Panc1 (cell line): ENCODE data around the gene RABGAP1L. TPM values are rescaled to one million over a fixed set of nuclear protein-coding genes. Genes with fewer than 3 reads are reported as not detected.

Source experiments
- ATAC-seq: fragments of 200-7000 bp; cut with Tn5 transposase; 2 replicates; pipeline ENCODE4 v1.9.1; 2020; ENCODE audit warnings: mild to moderate bottlenecking, moderate library complexity
- BruUV-seq: library from RNA; stranded (reverse); fragments of 400-500 nt; replicated peaks from 2 replicates; lab custom pipeline; 2021; lab: Mats Ljungman, UMichigan
- CTCF ChIA-PET: fragments of 300-600 bp; sonication (Branson Sonifier 250); formaldehyde crosslinking; loops from one replicate; lab custom pipeline; 2022; ENCODE audit warnings: antibody characterized with exemption; lab: Charles Lee
- POLR2A ChIA-PET: fragments of 300-600 bp; sonication (Branson Sonifier 250); formaldehyde crosslinking; loops from one replicate; lab custom pipeline; 2022; ENCODE audit warnings: antibody characterized with exemption; lab: Charles Lee
- DNase-seq: peaks from one replicate; pipeline ENCODE4 v3.0.0-alpha.2; 2010; ENCODE audit warnings: low read depth, low spot score
- H3K27ac ChIP-seq: 2 replicates; pipeline ENCODE4 v1.5.1; 2011; ENCODE audit warnings: mild to moderate bottlenecking, low read length, inconsistent platforms
- H3K27me3 ChIP-seq: fragments of 200-500 bp; sonication (Bioruptor generic); 2 replicates; pipeline ENCODE4 v1.6.0; 2014; ENCODE audit warnings: low read length, inconsistent platforms; ENCODE audit not compliant: control insufficient read depth, insufficient read depth
- H3K36me3 ChIP-seq: fragments of 200-500 bp; sonication (Bioruptor generic); 2 replicates; pipeline ENCODE4 v1.5.1; 2014; ENCODE audit warnings: inconsistent platforms, mild to moderate bottlenecking, low read length, moderate library complexity; ENCODE audit not compliant: control insufficient read depth, insufficient read depth
- H3K4me1 ChIP-seq: 2 replicates; pipeline ENCODE4 v1.5.1; 2011; ENCODE audit warnings: inconsistent platforms, mild to moderate bottlenecking, low read length, moderate library complexity; ENCODE audit not compliant: control insufficient read depth, insufficient read depth
- H3K4me3 ChIP-seq, 2 experiments: 2 replicates each; pipeline ENCODE4 v1.5.1; 2011 to 2012; ENCODE audit warnings: low read depth in 2 of 2, low read length in 2 of 2, mild to moderate bottlenecking in 2 of 2, inconsistent platforms in 1 of 2, moderate library complexity in 1 of 2
- H3K9me3 ChIP-seq: fragments of 200-500 bp; sonication (Bioruptor generic); 2 replicates; pipeline ENCODE4 v1.5.1; 2014; ENCODE audit warnings: low read depth, mild to moderate bottlenecking, inconsistent platforms, low read length, moderate library complexity; ENCODE audit not compliant: control insufficient read depth, insufficient read depth
- POLR2AphosphoS5 ChIP-seq: IDR thresholded peaks from 2 replicates; pipeline ENCODE4 v1.6.1; 2012; ENCODE audit warnings: mild to moderate bottlenecking, low read depth, low read length, moderate library complexity
- SIN3A ChIP-seq: IDR thresholded peaks from 2 replicates; pipeline ENCODE4 v1.6.1; 2012; ENCODE audit warnings: low read depth, mild to moderate bottlenecking, low read length, moderate library complexity, borderline replicate concordance; ENCODE audit not compliant: insufficient read depth
- TCF7L2 ChIP-seq: IDR thresholded peaks from 2 replicates; pipeline ENCODE4 v1.6.1; 2011; ENCODE audit warnings: mild to moderate bottlenecking, low read depth, low read length, inconsistent platforms
- in situ Hi-C: cut with HindIII; loops from 2 replicates; pipeline ENCODE4 v1.10.0; 2016; ENCODE audit warnings: low sequenced_read_pairs, low pct_unique_long_range_greater_than_20kb
- intact Hi-C: fragments of 100-400 bp; cut with micrococcal nuclease; formaldehyde crosslinking; loops from one replicate; pipeline ENCODE4 v1.10.0; 2022; ENCODE audit not compliant: unreplicated experiment
- total RNA-seq: library from RNA; stranded (reverse); gene quantifications from one replicate; pipeline ENCODE4 v1.2.1, GENCODE V29; 2021; ENCODE audit not compliant: unreplicated experiment
- TF ChIP-seq, protein P1 (sequence below): fragments of 450-650 bp; IDR thresholded peaks from 2 replicates; pipeline ENCODE4 v1.5.1; 2017; ENCODE audit warnings: mild to moderate bottlenecking
- TF ChIP-seq, protein P2 (sequence below), 2 experiments: IDR thresholded peaks; 2 replicates each; pipeline ENCODE4 v1.6.1; 2011 to 2012; ENCODE audit warnings: low read depth in 2 of 2, control low read depth in 1 of 2, low read length in 1 of 2, mild to moderate bottlenecking in 1 of 2, moderate library complexity in 1 of 2; ENCODE audit not compliant: insufficient read depth in 1 of 2

Gene RABGAP1L
- total RNA-seq, 1 experiment from 2014 or later, result 37.0 TPM

DNA sequence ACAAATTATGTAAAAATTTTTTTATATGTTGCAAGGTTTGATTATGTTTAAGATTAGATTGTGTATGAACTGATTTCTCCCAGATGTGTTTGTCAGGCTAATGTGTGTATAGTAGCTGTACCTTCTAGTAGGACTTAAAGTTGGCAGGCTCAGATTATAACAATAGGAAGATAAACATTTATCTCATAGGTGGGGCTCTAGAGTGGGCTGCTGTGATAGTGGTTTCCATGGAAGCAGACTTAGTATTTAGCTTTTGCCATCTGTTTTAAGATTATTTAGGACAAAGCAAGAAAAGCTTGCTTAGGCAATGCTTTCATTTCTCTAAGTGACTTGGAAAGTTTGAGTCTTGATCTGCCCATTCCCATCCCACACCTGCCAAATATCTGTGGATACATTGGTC is 652.7 kb downstream of the RABGAP1L start:
- POLR2A ChIA-PET, result no interaction called here
- no peak overlapping the region for H3K4me3 ChIP-seq
- H3K4me1 ChIP-seq, result no peaks in the 10 kb centered on the region
- in situ Hi-C loops, result no loop called here
- TF ChIP-seq POLR2AphosphoS5 (no peak), SIN3A (no peak)
- no peaks in the 10 kb centered on the region for H3K9me3 ChIP-seq
- no TSS peak for BruUV-seq
- CTCF ChIA-PET, result no interaction called here
- H3K27me3 ChIP-seq, result no peaks in the 10 kb centered on the region
- H3K36me3 ChIP-seq, result no peaks in the 10 kb centered on the region
- H3K27ac ChIP-seq, result no peak overlapping the region
- no peak for DNase-seq
- no peak for ATAC-seq
- intact Hi-C loops, result no loop called here

DNA sequence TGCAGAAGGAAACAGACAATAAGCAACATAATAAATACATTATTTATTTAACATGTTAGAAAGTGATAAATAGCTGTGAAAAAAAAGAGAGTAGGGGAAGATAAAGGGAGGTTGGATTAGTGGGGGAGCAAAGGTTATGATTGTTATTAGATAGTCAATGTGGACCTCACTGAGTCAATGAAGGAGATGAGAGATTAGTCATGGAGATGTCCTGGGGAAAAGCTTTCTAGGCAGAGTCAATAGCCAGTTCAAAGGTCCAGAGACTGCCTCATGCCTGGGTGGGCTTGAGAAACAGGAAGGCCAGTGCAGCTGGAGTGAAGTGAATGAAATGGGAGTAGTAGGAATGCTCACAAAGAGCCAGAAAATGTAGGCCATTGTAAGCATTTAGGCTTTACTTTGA is 653.3 kb downstream of the RABGAP1L start:
- H3K4me3 ChIP-seq, result no peak overlapping the region
- H3K36me3 ChIP-seq, result no peaks in the 10 kb centered on the region
- BruUV-seq, result no TSS peak
- H3K27ac ChIP-seq, result no peak overlapping the region
- TF ChIP-seq SIN3A (no peak), POLR2AphosphoS5 (no peak), TCF7L2 (no peak)
- TF ChIP-seq, protein P1, sequence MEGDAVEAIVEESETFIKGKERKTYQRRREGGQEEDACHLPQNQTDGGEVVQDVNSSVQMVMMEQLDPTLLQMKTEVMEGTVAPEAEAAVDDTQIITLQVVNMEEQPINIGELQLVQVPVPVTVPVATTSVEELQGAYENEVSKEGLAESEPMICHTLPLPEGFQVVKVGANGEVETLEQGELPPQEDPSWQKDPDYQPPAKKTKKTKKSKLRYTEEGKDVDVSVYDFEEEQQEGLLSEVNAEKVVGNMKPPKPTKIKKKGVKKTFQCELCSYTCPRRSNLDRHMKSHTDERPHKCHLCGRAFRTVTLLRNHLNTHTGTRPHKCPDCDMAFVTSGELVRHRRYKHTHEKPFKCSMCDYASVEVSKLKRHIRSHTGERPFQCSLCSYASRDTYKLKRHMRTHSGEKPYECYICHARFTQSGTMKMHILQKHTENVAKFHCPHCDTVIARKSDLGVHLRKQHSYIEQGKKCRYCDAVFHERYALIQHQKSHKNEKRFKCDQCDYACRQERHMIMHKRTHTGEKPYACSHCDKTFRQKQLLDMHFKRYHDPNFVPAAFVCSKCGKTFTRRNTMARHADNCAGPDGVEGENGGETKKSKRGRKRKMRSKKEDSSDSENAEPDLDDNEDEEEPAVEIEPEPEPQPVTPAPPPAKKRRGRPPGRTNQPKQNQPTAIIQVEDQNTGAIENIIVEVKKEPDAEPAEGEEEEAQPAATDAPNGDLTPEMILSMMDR, result no peak
- TF ChIP-seq, protein P2, sequence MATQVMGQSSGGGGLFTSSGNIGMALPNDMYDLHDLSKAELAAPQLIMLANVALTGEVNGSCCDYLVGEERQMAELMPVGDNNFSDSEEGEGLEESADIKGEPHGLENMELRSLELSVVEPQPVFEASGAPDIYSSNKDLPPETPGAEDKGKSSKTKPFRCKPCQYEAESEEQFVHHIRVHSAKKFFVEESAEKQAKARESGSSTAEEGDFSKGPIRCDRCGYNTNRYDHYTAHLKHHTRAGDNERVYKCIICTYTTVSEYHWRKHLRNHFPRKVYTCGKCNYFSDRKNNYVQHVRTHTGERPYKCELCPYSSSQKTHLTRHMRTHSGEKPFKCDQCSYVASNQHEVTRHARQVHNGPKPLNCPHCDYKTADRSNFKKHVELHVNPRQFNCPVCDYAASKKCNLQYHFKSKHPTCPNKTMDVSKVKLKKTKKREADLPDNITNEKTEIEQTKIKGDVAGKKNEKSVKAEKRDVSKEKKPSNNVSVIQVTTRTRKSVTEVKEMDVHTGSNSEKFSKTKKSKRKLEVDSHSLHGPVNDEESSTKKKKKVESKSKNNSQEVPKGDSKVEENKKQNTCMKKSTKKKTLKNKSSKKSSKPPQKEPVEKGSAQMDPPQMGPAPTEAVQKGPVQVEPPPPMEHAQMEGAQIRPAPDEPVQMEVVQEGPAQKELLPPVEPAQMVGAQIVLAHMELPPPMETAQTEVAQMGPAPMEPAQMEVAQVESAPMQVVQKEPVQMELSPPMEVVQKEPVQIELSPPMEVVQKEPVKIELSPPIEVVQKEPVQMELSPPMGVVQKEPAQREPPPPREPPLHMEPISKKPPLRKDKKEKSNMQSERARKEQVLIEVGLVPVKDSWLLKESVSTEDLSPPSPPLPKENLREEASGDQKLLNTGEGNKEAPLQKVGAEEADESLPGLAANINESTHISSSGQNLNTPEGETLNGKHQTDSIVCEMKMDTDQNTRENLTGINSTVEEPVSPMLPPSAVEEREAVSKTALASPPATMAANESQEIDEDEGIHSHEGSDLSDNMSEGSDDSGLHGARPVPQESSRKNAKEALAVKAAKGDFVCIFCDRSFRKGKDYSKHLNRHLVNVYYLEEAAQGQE (IDR thresholded peaks at IDR 0.05; ENCODE audit: insufficient read depth in 1 of 2, low read depth in 2 of 2, low read length in 1 of 2), result no peak
- CTCF ChIA-PET, result no interaction called here
- in situ Hi-C loops, result no loop called here
- ATAC-seq (no peak), DNase-seq (no peak)
- H3K27me3 ChIP-seq, result no peaks in the 10 kb centered on the region
- POLR2A ChIA-PET, result no interaction called here
- intact Hi-C loops, result no loop called here
- H3K9me3 ChIP-seq, result no peaks in the 10 kb centered on the region
- no peaks in the 10 kb centered on the region for H3K4me1 ChIP-seq

DNA sequence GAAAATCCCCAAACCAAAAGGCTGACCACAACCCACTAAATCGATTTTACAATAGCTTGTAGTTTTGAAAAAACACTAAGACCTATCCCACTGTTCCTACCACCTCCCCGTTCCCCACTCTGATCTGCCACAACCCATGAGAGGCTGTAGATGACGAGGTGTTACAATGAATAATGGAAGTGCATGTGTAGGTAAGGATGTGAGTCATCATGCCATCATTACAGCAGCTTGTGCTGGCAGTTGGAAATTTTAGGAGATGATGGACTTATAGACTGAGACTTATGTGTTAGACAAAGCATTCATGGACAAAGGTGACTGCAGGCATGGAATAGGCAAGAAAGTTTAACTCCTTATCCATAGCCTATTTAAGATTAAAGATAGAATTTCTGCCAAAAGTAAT is 655.7 kb downstream of the RABGAP1L start:
- H3K36me3 ChIP-seq, result no peaks in the 10 kb centered on the region
- H3K27me3 ChIP-seq, result no peaks in the 10 kb centered on the region
- no peak overlapping the region for H3K4me3 ChIP-seq
- ChIA-PET POLR2A (no interaction called here), CTCF (no interaction called here)
- peak; percentile 96 for ATAC-seq
- no peak overlapping the region for H3K27ac ChIP-seq
- TF ChIP-seq, protein P2 (IDR thresholded peaks at IDR 0.05; ENCODE audit: insufficient read depth in 1 of 2, low read depth in 2 of 2, low read length in 1 of 2), result no peak
- H3K4me1 ChIP-seq, result no peaks in the 10 kb centered on the region
- peak; percentile 64 for DNase-seq
- in situ Hi-C loops, result no loop called here
- H3K9me3 ChIP-seq, result no peaks in the 10 kb centered on the region
- no TSS peak for BruUV-seq
- intact Hi-C loops, result no loop called here
